K562 (cell line): ENCODE measurements around the gene CD68. TPM values are rescaled to one million over a fixed set of nuclear protein-coding genes. Genes with fewer than 3 reads are reported as not detected.

Experiments used
- ARID3A ChIP-seq: IDR thresholded peaks from 2 replicates; pipeline ENCODE4 v1.6.1; 2012; ENCODE audit warnings: low read depth, low read length, improper control_type of control experiment, borderline replicate concordance
- CCNT2 ChIP-seq: IDR thresholded peaks from 2 replicates; pipeline ENCODE4 v1.6.1; 2011; ENCODE audit warnings: borderline replicate concordance, low read depth, mild to moderate bottlenecking, moderate library complexity, mixed read lengths, low read length; ENCODE audit not compliant: insufficient read length; ENCODE audit errors: extremely low read depth
- CSDE1 ChIP-seq, 2 experiments: fragments of 450-650 bp; IDR thresholded peaks; 2 replicates each; pipeline ENCODE4 v1.6.1; 2016; ENCODE audit warnings: mild to moderate bottlenecking in 1 of 2
- EWSR1 ChIP-seq: fragments of 450-650 bp; IDR thresholded peaks from 2 replicates; pipeline ENCODE4 v1.6.1; 2018; ENCODE audit warnings: borderline replicate concordance, mild to moderate bottlenecking, low read depth, moderate library complexity; ENCODE audit not compliant: partially characterized antibody
- HCFC1 ChIP-seq: IDR thresholded peaks from 2 replicates; pipeline ENCODE4 v1.6.1; 2012; ENCODE audit warnings: low read depth, low read length, improper control_type of control experiment
- HNRNPK ChIP-seq: fragments of 200-400 bp; formaldehyde crosslinking; IDR thresholded peaks from one replicate; pipeline ENCODE4 v1.6.1; 2018; ENCODE audit warnings: mild to moderate bottlenecking, low read depth, low read length; ENCODE audit not compliant: poor library complexity, severe bottlenecking
- KAT7 ChIP-seq: sonication (generic); formaldehyde crosslinking; IDR thresholded peaks from 2 replicates; pipeline ENCODE4 v1.8.0; 2022; ENCODE audit warnings: missing genetic modification reagents, mild to moderate bottlenecking, borderline replicate concordance
- KDM5B ChIP-seq: fragments of 200-600 bp; sonication (generic); IDR thresholded peaks from 2 replicates; pipeline ENCODE4 v1.6.1; 2012; ENCODE audit warnings: low read depth, mild to moderate bottlenecking, moderate library complexity, low read length, control low read depth, inconsistent platforms; ENCODE audit not compliant: insufficient replicate concordance
- MBD2 ChIP-seq: sonication (generic); IDR thresholded peaks from 2 replicates; pipeline ENCODE4 v1.6.1; 2016; ENCODE audit warnings: low read depth, borderline replicate concordance
- NEUROD1 ChIP-seq: fragments of 150-350 bp; IDR thresholded peaks from 2 replicates; pipeline ENCODE4 v1.6.1; 2014; ENCODE audit warnings: borderline replicate concordance, low read length, low read depth; ENCODE audit not compliant: partially characterized antibody
- PML ChIP-seq: IDR thresholded peaks from 2 replicates; pipeline ENCODE4 v1.6.1; 2012; ENCODE audit warnings: low read length, inconsistent platforms
- POLR2G ChIP-seq: fragments of 200-400 bp; formaldehyde crosslinking; IDR thresholded peaks from 2 replicates; pipeline ENCODE4 v1.6.1; 2017; ENCODE audit warnings: low read depth, mild to moderate bottlenecking, antibody characterized with exemption, low read length, moderate library complexity
- PRPF4 ChIP-seq: fragments of 200-400 bp; formaldehyde crosslinking; IDR thresholded peaks from one replicate; pipeline ENCODE4 v1.6.1; 2017; ENCODE audit warnings: low read length, low read depth, mild to moderate bottlenecking; ENCODE audit not compliant: insufficient read depth, poor library complexity, severe bottlenecking
- SP2 ChIP-seq: IDR thresholded peaks from 2 replicates; pipeline ENCODE4 v1.6.1; 2011; ENCODE audit warnings: mild to moderate bottlenecking, low read depth, low read length, moderate library complexity; ENCODE audit not compliant: poor library complexity, severe bottlenecking; ENCODE audit errors: extremely low read depth
- TAF1 ChIP-seq: IDR thresholded peaks from 2 replicates; pipeline ENCODE4 v1.6.1; 2011; ENCODE audit warnings: mild to moderate bottlenecking, low read length, moderate library complexity; ENCODE audit not compliant: insufficient read depth, control insufficient read depth, severe bottlenecking; ENCODE audit errors: extremely low read depth
- TFAP4 ChIP-seq: sonication (generic); formaldehyde crosslinking; IDR thresholded peaks from 2 replicates; pipeline ENCODE4 v1.8.0; 2022; ENCODE audit warnings: missing genetic modification reagents, mild to moderate bottlenecking, moderate library complexity, borderline replicate concordance
- VEZF1 ChIP-seq: fragments of 200-800 bp; sonication (Bioruptor generic); IDR thresholded peaks from 2 replicates; pipeline ENCODE4 v1.6.1; 2017; ENCODE audit warnings: missing genetic modification characterization, missing compliant biosample characterization
- ZNF224 ChIP-seq: sonication (generic); formaldehyde crosslinking; IDR thresholded peaks from 2 replicates; pipeline ENCODE4 v1.8.0; 2022; ENCODE audit warnings: mild to moderate bottlenecking, missing genetic modification reagents
- ZNF253 ChIP-seq: fragments of 250-450 bp; sonication (Bioruptor Pico); conservative IDR thresholded peaks from 2 replicates; pipeline ENCODE4 v1.6.1; 2021; ENCODE audit warnings: mild to moderate bottlenecking
- ZNF586 ChIP-seq: fragments of 450-650 bp; formaldehyde crosslinking; conservative IDR thresholded peaks from 2 replicates; pipeline ENCODE4 v1.4.0; 2020; ENCODE audit warnings: mild to moderate bottlenecking, moderate library complexity
- ZNF699 ChIP-seq: fragments of 250-450 bp; sonication (Bioruptor Pico); IDR thresholded peaks from 2 replicates; pipeline ENCODE4 v1.8.0; 2021; ENCODE audit warnings: mild to moderate bottlenecking, moderate library complexity; ENCODE audit not compliant: insufficient replicate concordance
- ZNF77 ChIP-seq: fragments of 250-450 bp; sonication (Bioruptor Pico); IDR thresholded peaks from 2 replicates; pipeline ENCODE4 v1.5.0; 2020
- polyA plus RNA-seq, 8 experiments: library from polyadenylated mRNA; depleted of rRNA in 4 of 8; stranded (reverse) in 5 of 8; unstranded in 3 of 8; fragments of >200 nt; fragmentation: Nextera tagmentation in 2 of 8; fragmentation: Illumina TruSeq in 1 of 8; extraction: Ambion mirVana in 2 of 8; extraction: Trizol in 1 of 8; gene quantifications; 2 replicates each; pipeline versions ENCODE4 v1.2.1 to v1.2.3, GENCODE V29; 2011 to 2014; ENCODE audit warnings: inconsistent platforms in 1 of 8, missing spikeins in 1 of 8
- total RNA-seq, 7 experiments: library from RNA; depleted of rRNA in 6 of 7; stranded (reverse); fragments of >200 nt in 6 of 7; fragmentation: Illumina TruSeq in 2 of 7; extraction: Trizol in 2 of 7; gene quantifications; 2 replicates each; pipeline versions ENCODE4 v1.2.1 to v1.2.3, GENCODE V29; 2011 to 2021; ENCODE audit warnings: low replicate concordance in 1 of 7

CD68 gene
- total and polyA plus RNA-seq, 9 of the 15 experiments (the other 6 are each of a cell fraction or from before 2014, with no cell fraction given): 28.2 to 89.8 (median 37.7) TPM

- TF ChIP-seq ARID3A (peak; percentile 55; the same call in 1 of the 2 replicates), HNRNPK (peak; percentile 9), HCFC1 (0 out of 2 replicates have a peak, but pooled peaks have one; percentile 45), ZNF224 (0 out of 2 replicates have a peak, but pooled peaks have one; percentile 48), CCNT2 (peak; percentile 52), MBD2 (peak; percentile 98), TFAP4 (CRISPR knock-in tag) (peak; percentile 50), VEZF1 (CRISPR knock-in tag) (peak; percentile 52; the same call in 1 of the 2 replicates), ZNF77 (CRISPR knock-in tag) (no peak), SP2 (peak; percentile 93), CSDE1 (IDR thresholded peaks at IDR 0.05) (peak in 1 of 2 experiments; percentile 59; a peak in 1 of 4 replicates), NEUROD1 (peak; percentile 98), ZNF699 (CRISPR knock-in tag) (no peak), PML (peak; percentile 81; the same call in 1 of the 2 replicates), KAT7 (peak; percentile 98; the same call in 1 of the 2 replicates), KDM5B (peak; percentile 96), POLR2G (peak; percentile 96), ZNF586 (CRISPR knock-in tag) (no peak), EWSR1 (peak; percentile 67), TAF1 (peak; percentile 90), PRPF4 (peak; percentile 96), ZNF253 (0 out of 2 replicates have a peak, but pooled peaks have one; percentile 41)
Measured at GRCh38 chr17:7572588-7573323, 6.7 kb upstream of the CD68 start (continued).
